Measurements from ENCODE around the gene TAF5L. TPM values are rescaled to one million over a fixed set of nuclear protein-coding genes. Genes with fewer than 3 reads are reported as not detected.

TAF5L gene
- total and polyA plus RNA-seq, 2 of the 8 experiments (the other 6 are each of a cell fraction or from before 2014, with no cell fraction given), result 17.7 to 23.3 TPM

DNA sequence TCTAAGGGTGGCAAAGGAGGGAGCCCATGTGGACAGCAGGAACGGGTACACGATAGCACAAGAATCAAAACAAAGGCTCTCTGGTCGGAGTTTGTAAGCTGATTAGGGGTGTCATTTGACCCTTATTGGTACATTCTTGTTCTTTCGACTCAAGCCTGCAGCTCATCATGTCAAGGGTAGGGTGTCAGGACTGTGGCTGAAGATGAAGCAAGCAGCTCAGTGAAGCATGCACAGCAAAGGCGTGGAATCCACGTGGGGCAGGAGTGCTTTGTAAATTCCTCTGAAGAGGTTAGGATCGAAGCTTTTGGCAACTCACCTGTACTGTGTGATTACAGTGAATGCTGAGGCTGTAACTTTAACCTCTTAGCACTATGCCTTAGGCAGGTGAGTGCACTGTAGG, 62.7 kb downstream of the TAF5L start:
- Histone ChIP-seq H4K91ac (replicated peaks; ENCODE audit: insufficient read length, low read length) (peak overlapping the region; percentile 48), H3K79me1 (ENCODE audit: low read depth, low read length) (no peaks in the 10 kb centered on the region), H4K5ac (ENCODE audit: insufficient read length, low read depth, low read length) (no peak overlapping the region), H3K18ac (ENCODE audit: extremely low read depth, low read length) (no peak overlapping the region), H3K14ac (ENCODE audit: insufficient read length) (no peak overlapping the region), H3K23me2 (ENCODE audit: low read depth, low read length) (no peaks in the 10 kb centered on the region; the same call in 1 of the 2 replicates), H3K27me3 (replicated peaks in 1 of 4; ENCODE audit: control insufficient read depth in 3 of 4, extremely low read depth in 1 of 4, insufficient read depth in 3 of 4, low read length in 3 of 4) (no peaks in the 10 kb centered on the region), H3K4ac (replicated peaks; ENCODE audit: insufficient read length, low read depth, low read length) (no peak overlapping the region), H2BK20ac (ENCODE audit: low read length) (no peak overlapping the region), H3K9me3 (ENCODE audit: insufficient read depth in 2 of 2, low read depth in 1 of 2, low read length in 1 of 2) (no peaks in the 10 kb centered on the region), H2AK5ac (ENCODE audit: low read depth, low read length) (no peak overlapping the region), H3K9ac (replicated peaks in 1 of 4; ENCODE audit: extremely low read depth in 1 of 4, low read depth in 3 of 4, low read length in 3 of 4) (no peak overlapping the region), H3K27ac (ENCODE audit: low read depth, low read length) (no peak overlapping the region), H3K56ac (replicated peaks; ENCODE audit: insufficient read length, low read depth, low read length) (no peak overlapping the region), H2BK120ac (replicated peaks; ENCODE audit: low read depth, low read length) (peak overlapping the region; percentile 48), H2BK15ac (ENCODE audit: low read length) (0 out of 2 replicates have a peak overlapping the region, but pooled peaks have one; percentile 4), H4K8ac (ENCODE audit: extremely low read depth, insufficient read depth, low read length) (no peak overlapping the region), H2BK12ac (ENCODE audit: low read depth, low read length) (peak overlapping the region; percentile 72; the same call in 1 of the 2 replicates), H2AFZ (ENCODE audit: low read length) (peak overlapping the region; percentile 92), H3K79me2 (ENCODE audit: control insufficient read depth in 1 of 2, insufficient read depth in 2 of 2, low read length in 2 of 2) (no peaks in the 10 kb centered on the region), H3K4me1 (replicated peaks in 1 of 4; ENCODE audit: control insufficient read depth in 3 of 4, insufficient read depth in 4 of 4, low read length in 3 of 4) (peaks cover 0 to 6% (median 1%) of the 10 kb centered on the region in 4 experiments; a peak in 3 of 7 replicates), H2BK5ac (ENCODE audit: low read depth, low read length) (no peak overlapping the region), H3K4me3 (ENCODE audit: extremely low read depth in 1 of 4, insufficient read depth in 2 of 4, low read depth in 3 of 4, low read length in 4 of 4) (no peak overlapping the region), H3K23ac (ENCODE audit: insufficient read length) (no peak overlapping the region), H3K4me2 (ENCODE audit: insufficient read depth in 1 of 2, low read depth in 2 of 2, low read length in 2 of 2) (no peak overlapping the region; a peak in 1 of 4 replicates), H3K36me3 (ENCODE audit: control insufficient read depth in 2 of 4, insufficient read depth in 4 of 4, low read length in 3 of 4) (no peaks in the 10 kb centered on the region), H4K20me1 (replicated peaks in 1 of 2; ENCODE audit: control insufficient read depth in 1 of 2, insufficient read depth in 2 of 2, low read length in 2 of 2) (no peaks in the 10 kb centered on the region)
- DNase-seq (ENCODE audit: low read depth in 1 of 2, low spot score in 2 of 2) (no peak), FAIRE-seq (peak; percentile 42)
- ChIA-PET CTCF (ENCODE audit: partially characterized antibody) (interaction anchor here (0.7 to 1.6 kb wide), 3 partner anchors 55 to 98 kb away, joined by 3 read pairs; no protein-coding TSS in a partner anchor), POLR2A (ENCODE audit: partially characterized antibody) (no interaction called here)
- TF ChIP-seq TBP (IDR thresholded peaks at IDR 0.05; ENCODE audit: low read depth, low read length) (no peak), CBX5 (IDR thresholded peaks at IDR 0.05; ENCODE audit: low read depth, low read length) (no peak), MAX (IDR thresholded peaks at IDR 0.05) (peak; percentile 68), SP2 (IDR thresholded peaks at IDR 0.05; ENCODE audit: low read length) (no peak), E2F6 (IDR thresholded peaks at IDR 0.05) (peak; percentile 67; the same call in 1 of the 2 replicates), CHD2 (IDR thresholded peaks at IDR 0.05; ENCODE audit: low read length) (no peak)
- 54% methylated on average over 7 of the region's 7 CpGs; no CpG with 5 or more reads in 1 of the 2 experiments for WGBS, 2 experiments (ENCODE audit: extremely low coverage in 1 of 2, insufficient coverage in 1 of 2, insufficient read length in 1 of 2, insufficient replicate concordance in 2 of 2, low coverage in 1 of 2, low lambda C conversion rate in 2 of 2, missing lambda C conversion rate in 1 of 2)
